HL-60 (cell line): Measurements from ENCODE around the gene RGS14.

Experiments
- DNase-seq, 2 experiments: peaks; one replicate each; pipeline ENCODE4 v3.0.0-alpha.2; 2010 to 2020; ENCODE audit warnings: low read depth in 1 of 2, low spot score in 1 of 2
- H3K27ac ChIP-seq: fragments of 250-450 bp; sonication (Bioruptor Pico); replicated peaks from 2 replicates; pipeline ENCODE4 v1.5.1; 2020; ENCODE audit warnings: mild to moderate bottlenecking, moderate library complexity
- H3K27me3 ChIP-seq: fragments of 250-450 bp; sonication (Bioruptor Pico); 2 replicates; pipeline ENCODE4 v1.5.1; 2021; ENCODE audit warnings: mild to moderate bottlenecking, moderate library complexity; ENCODE audit not compliant: insufficient read depth, poor library complexity, severe bottlenecking
- H3K4me3 ChIP-seq: replicated peaks from 2 replicates; pipeline ENCODE4 v1.5.1; 2011; ENCODE audit warnings: mild to moderate bottlenecking, control low read depth, low read length; ENCODE audit not compliant: insufficient read depth
- GABPA ChIP-seq: IDR thresholded peaks from 2 replicates; pipeline ENCODE4 v1.6.1; 2012; ENCODE audit warnings: low read depth
- POLR2AphosphoS5 ChIP-seq: IDR thresholded peaks from 2 replicates; pipeline ENCODE4 v1.6.1; 2012; ENCODE audit warnings: low read depth
- SPI1 ChIP-seq: IDR thresholded peaks from 2 replicates; pipeline ENCODE4 v1.6.1; 2012; ENCODE audit warnings: low read depth, mild to moderate bottlenecking, borderline replicate concordance
- TF ChIP-seq, protein P1 (sequence below): IDR thresholded peaks from 2 replicates; pipeline ENCODE4 v1.6.1; 2012; ENCODE audit warnings: low read depth; ENCODE audit not compliant: insufficient replicate concordance
- TF ChIP-seq, protein P2 (sequence below): IDR thresholded peaks from one replicate; pipeline ENCODE4 v1.5.1; 2011; ENCODE audit warnings: low read length, control low read depth, inconsistent platforms; ENCODE audit not compliant: insufficient read depth

RGS14 gene

DNA sequence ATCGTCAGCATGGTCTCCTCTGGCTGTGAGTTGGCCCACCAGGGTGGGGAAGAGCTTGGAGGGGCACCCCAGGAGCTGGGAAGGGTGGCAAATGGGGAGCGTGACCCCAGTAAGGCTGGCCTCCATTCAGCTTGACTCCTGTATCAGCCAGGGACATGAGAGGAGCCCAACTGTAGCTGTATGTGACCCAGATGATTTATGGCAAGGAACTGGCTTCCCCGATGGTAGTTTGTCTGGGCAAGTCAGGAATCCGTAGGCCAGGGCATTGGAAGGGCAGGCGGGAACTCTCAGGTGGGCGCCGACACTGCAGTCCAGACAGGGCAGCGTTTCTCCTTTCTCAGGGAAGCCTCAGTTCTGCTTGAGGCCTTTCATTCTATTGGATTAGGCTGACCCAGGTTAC, 28.8 kb downstream of the RGS14 start:
- Histone ChIP-seq H3K27ac (no peak overlapping the region), H3K4me3 (no peak overlapping the region), H3K27me3 (no peaks in the 10 kb centered on the region)
- no peak for TF ChIP-seq SPI1
- TF ChIP-seq, protein P1, sequence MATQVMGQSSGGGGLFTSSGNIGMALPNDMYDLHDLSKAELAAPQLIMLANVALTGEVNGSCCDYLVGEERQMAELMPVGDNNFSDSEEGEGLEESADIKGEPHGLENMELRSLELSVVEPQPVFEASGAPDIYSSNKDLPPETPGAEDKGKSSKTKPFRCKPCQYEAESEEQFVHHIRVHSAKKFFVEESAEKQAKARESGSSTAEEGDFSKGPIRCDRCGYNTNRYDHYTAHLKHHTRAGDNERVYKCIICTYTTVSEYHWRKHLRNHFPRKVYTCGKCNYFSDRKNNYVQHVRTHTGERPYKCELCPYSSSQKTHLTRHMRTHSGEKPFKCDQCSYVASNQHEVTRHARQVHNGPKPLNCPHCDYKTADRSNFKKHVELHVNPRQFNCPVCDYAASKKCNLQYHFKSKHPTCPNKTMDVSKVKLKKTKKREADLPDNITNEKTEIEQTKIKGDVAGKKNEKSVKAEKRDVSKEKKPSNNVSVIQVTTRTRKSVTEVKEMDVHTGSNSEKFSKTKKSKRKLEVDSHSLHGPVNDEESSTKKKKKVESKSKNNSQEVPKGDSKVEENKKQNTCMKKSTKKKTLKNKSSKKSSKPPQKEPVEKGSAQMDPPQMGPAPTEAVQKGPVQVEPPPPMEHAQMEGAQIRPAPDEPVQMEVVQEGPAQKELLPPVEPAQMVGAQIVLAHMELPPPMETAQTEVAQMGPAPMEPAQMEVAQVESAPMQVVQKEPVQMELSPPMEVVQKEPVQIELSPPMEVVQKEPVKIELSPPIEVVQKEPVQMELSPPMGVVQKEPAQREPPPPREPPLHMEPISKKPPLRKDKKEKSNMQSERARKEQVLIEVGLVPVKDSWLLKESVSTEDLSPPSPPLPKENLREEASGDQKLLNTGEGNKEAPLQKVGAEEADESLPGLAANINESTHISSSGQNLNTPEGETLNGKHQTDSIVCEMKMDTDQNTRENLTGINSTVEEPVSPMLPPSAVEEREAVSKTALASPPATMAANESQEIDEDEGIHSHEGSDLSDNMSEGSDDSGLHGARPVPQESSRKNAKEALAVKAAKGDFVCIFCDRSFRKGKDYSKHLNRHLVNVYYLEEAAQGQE, result no peak
- TF ChIP-seq GABPA, result no peak
- TF ChIP-seq POLR2AphosphoS5, result no peak
- TF ChIP-seq, protein P2, sequence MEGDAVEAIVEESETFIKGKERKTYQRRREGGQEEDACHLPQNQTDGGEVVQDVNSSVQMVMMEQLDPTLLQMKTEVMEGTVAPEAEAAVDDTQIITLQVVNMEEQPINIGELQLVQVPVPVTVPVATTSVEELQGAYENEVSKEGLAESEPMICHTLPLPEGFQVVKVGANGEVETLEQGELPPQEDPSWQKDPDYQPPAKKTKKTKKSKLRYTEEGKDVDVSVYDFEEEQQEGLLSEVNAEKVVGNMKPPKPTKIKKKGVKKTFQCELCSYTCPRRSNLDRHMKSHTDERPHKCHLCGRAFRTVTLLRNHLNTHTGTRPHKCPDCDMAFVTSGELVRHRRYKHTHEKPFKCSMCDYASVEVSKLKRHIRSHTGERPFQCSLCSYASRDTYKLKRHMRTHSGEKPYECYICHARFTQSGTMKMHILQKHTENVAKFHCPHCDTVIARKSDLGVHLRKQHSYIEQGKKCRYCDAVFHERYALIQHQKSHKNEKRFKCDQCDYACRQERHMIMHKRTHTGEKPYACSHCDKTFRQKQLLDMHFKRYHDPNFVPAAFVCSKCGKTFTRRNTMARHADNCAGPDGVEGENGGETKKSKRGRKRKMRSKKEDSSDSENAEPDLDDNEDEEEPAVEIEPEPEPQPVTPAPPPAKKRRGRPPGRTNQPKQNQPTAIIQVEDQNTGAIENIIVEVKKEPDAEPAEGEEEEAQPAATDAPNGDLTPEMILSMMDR, result no peak
- DNase-seq, result no peak

DNA sequence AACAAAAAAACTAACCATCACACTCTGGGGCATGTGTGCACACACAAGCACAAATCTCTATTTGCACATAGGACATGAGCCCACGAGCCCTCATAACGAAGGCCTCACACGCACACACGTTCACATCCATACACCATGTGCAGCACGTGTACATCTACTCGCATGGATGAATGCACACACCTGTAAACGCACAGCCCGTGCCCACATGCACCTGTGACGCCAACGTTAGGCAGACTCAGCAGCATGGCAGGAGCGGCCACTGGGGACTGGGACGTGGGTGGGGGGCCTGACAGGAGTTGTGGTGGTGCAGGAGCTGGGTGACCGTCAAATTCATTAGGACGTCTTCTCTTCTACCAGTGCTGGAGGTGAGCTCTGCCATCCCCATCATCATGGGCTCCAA, 29.7 kb downstream of the RGS14 start:
- DNase-seq, result no peak
- TF ChIP-seq, protein P2, result no peak
- TF ChIP-seq GABPA (no peak), SPI1 (no peak), POLR2AphosphoS5 (no peak)
- TF ChIP-seq, protein P1, result no peak
- Histone ChIP-seq H3K27ac (no peak overlapping the region), H3K27me3 (no peaks in the 10 kb centered on the region), H3K4me3 (no peak overlapping the region)

DNA sequence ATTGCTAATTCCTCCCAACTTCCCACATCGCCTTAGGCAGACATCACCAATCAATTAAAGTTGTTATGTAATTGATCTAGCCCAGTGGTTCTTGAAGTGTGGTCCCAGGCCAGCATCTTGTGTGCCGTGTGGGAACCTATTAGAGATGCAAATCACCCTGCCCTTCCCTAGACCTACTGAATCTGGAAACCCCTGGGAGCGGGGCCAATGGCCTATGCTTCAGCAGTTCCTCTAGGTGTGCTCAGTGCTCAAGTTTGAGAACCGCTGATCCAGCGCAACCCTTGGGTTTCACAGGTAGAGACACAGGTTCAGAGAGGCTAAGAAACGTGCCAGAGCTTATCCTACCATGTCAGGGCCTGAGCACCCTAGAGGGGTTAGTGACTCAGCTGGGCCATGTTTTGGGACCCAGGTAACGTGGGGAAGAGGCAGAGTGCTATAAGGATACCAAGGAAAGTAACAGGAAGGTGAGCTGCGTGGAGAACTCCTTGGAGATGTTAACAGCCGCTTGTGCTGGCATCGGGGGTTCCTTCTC, 30.9 kb downstream of the RGS14 start:
- no peak for DNase-seq
- Histone ChIP-seq H3K4me3 (no peak overlapping the region), H3K27ac (no peak overlapping the region), H3K27me3 (no peaks in the 10 kb centered on the region)
- no peak for TF ChIP-seq SPI1
- TF ChIP-seq, protein P2, result no peak
- no peak for TF ChIP-seq GABPA
- TF ChIP-seq, protein P1, result no peak
